HepG2 (cell line): ENCODE data around the gene GNAZ. TPM values are rescaled to one million over a fixed set of nuclear protein-coding genes. Genes with fewer than 3 reads are reported as not detected.

ENCODE experiments used
- ARID2 ChIP-seq: sonication (generic); formaldehyde crosslinking; IDR thresholded peaks from 2 replicates; pipeline ENCODE4 v1.8.1; 2022; ENCODE audit warnings: mild to moderate bottlenecking, missing genetic modification reagents, borderline replicate concordance
- BRF2 ChIP-seq: sonication (generic); formaldehyde crosslinking; IDR thresholded peaks from 2 replicates; pipeline ENCODE4 v1.8.1; 2022; ENCODE audit warnings: mild to moderate bottlenecking, missing genetic modification reagents
- FOSL2 ChIP-seq: sonication (generic); formaldehyde crosslinking; IDR thresholded peaks from 2 replicates; pipeline ENCODE4 v1.4.0; 2020; ENCODE audit warnings: missing genetic modification reagents
- HHEX ChIP-seq: IDR thresholded peaks from 2 replicates; pipeline ENCODE4 v1.6.1; 2016; ENCODE audit warnings: control low read depth
- KIAA2018 ChIP-seq: sonication (generic); formaldehyde crosslinking; IDR thresholded peaks from 2 replicates; pipeline ENCODE4 v1.5.0; 2020; ENCODE audit warnings: mild to moderate bottlenecking, missing genetic modification reagents, borderline replicate concordance
- NAIF1 ChIP-seq: sonication (generic); formaldehyde crosslinking; IDR thresholded peaks from 2 replicates; pipeline ENCODE4 v1.5.0; 2020; ENCODE audit warnings: mild to moderate bottlenecking, missing genetic modification reagents, borderline replicate concordance
- NFATC3 ChIP-seq: sonication (generic); formaldehyde crosslinking; IDR thresholded peaks from 2 replicates; pipeline ENCODE4 v1.5.1; 2020; ENCODE audit warnings: mild to moderate bottlenecking, missing genetic modification reagents
- PAX8 ChIP-seq: sonication (generic); formaldehyde crosslinking; IDR thresholded peaks from 2 replicates; pipeline ENCODE4 v1.8.0; 2022; ENCODE audit warnings: mild to moderate bottlenecking, missing genetic modification reagents, borderline replicate concordance
- POLR2G ChIP-seq: fragments of 200-400 bp; formaldehyde crosslinking; IDR thresholded peaks from 2 replicates; pipeline ENCODE4 v1.6.1; 2018; ENCODE audit warnings: mild to moderate bottlenecking, low read depth, low read length, moderate library complexity
- SP2 ChIP-seq: sonication (generic); formaldehyde crosslinking; IDR thresholded peaks from 2 replicates; pipeline ENCODE4 v1.5.1; 2020; ENCODE audit warnings: mild to moderate bottlenecking, missing genetic modification reagents
- ZBTB2 ChIP-seq: sonication (generic); formaldehyde crosslinking; IDR thresholded peaks from 2 replicates; pipeline ENCODE4 v1.8.0; 2022; ENCODE audit warnings: low read depth, missing genetic modification reagents
- ZNF510 ChIP-seq: sonication (generic); formaldehyde crosslinking; IDR thresholded peaks from 2 replicates; pipeline ENCODE4 v1.4.0; 2020; ENCODE audit warnings: low read depth, mild to moderate bottlenecking, missing genetic modification reagents
- ZNF777 ChIP-seq: sonication (generic); formaldehyde crosslinking; IDR thresholded peaks from 2 replicates; pipeline ENCODE4 v1.4.0; 2020; ENCODE audit warnings: missing genetic modification reagents
- ZNF800 ChIP-seq: sonication (generic); formaldehyde crosslinking; IDR thresholded peaks from 2 replicates; pipeline ENCODE4 v1.4.0; 2020; ENCODE audit warnings: missing genetic modification reagents
- polyA plus RNA-seq, 8 experiments: library from polyadenylated mRNA; depleted of rRNA in 3 of 8; stranded (reverse) in 7 of 8; unstranded in 1 of 8; fragments of >200 nt; fragmentation: Illumina TruSeq in 4 of 8; extraction: Trizol in 4 of 8; gene quantifications; 2 replicates each; pipeline versions ENCODE4 v1.2.1 to v1.2.3, GENCODE V29; 2011 to 2016; ENCODE audit warnings: low read depth in 4 of 8, missing spikeins in 1 of 8, mixed read lengths in 1 of 8; ENCODE audit not compliant: insufficient read depth in 1 of 8
- total RNA-seq, 5 experiments: library from RNA; depleted of rRNA; stranded (reverse); fragments of >200 nt; fragmentation: Illumina TruSeq; extraction: Trizol; gene quantifications; 2 replicates each; pipeline ENCODE4 v1.2.3, GENCODE V29; 2016; ENCODE audit warnings: low read depth in 1 of 5

Gene GNAZ
- total and polyA plus RNA-seq, 2 of the 13 experiments (the other 11 are each of a cell fraction or from before 2014, with no cell fraction given), result 11.4 to 22.3 TPM

- TF ChIP-seq KIAA2018 (no peak), POLR2G (peak; percentile 68), ZNF777 (CRISPR knock-in tag) (no peak; the same call in 1 of the 2 replicates), ZNF510 (CRISPR knock-in tag) (peak; percentile 38; the same call in 1 of the 2 replicates), HHEX (no peak), BRF2 (CRISPR knock-in tag) (no peak), PAX8 (no peak), ZNF800 (no peak), NFATC3 (CRISPR knock-in tag) (no peak), ARID2 (no peak; the same call in 1 of the 2 replicates), ZBTB2 (CRISPR knock-in tag) (no peak), NAIF1 (CRISPR knock-in tag) (no peak), FOSL2 (CRISPR knock-in tag) (peak; percentile 100), SP2 (CRISPR knock-in tag) (no peak)
These were observed 5.4 kb downstream of the GNAZ start (continued) for GRCh38 chr22:23075525-23076216.
